Stimulated activated CD8-positive, alpha-beta memory T cell treated with anti-CD3 and anti-CD28 coated beads, Interleukin-4, amount 100 ng/mL, for 1 hour (primary cell): ENCODE data around the gene CNTNAP5.

Experiments
- DNase-seq, 2 donors: peaks; one replicate each; pipeline ENCODE4 v3.0.0-alpha.2; 2020; ENCODE audit warnings: low read depth in 2 of 2, low spot score in 1 of 2

CNTNAP5 gene

DNA sequence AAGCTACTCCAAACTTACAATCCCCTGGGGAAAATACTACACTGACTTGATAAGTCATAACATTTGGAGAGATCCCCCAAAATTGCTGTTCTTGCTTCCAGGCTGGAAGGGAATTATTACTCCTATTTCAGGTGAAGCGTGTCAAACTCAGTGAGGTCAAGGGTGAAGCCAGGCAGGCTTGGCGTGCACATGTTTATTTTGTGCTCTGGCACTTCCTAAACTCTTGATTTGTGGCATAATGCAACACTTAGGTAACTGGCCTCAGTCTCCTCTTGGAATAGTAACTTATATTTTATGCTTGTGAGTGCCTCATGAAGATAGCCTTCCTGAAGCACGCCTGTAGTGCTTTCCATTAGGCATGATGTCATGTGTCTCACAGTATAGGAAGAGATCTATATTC lies 751.2 kb downstream of the CNTNAP5 start:
- DNase-seq = no peak

DNA sequence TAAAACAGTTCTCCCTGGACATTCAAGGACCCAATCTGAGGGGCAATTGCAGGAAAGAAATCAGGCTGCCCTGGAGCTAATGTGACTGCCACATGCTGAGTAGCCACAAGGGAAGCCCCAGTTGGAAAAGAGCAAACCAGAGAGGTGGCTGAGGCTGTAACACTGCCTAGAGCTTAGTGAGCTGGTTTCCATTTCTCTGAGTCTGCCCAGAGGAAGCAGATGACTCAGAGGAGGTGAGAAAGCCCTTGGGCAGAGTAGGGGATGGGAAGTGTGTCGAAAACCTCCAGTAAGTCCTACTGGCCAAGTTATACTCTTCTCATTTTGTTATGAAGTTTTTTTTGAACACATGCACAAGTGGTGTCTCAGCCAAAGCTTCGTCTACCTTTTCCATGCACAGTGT lies 753.0 kb downstream of the CNTNAP5 start:
- no peak for DNase-seq

DNA sequence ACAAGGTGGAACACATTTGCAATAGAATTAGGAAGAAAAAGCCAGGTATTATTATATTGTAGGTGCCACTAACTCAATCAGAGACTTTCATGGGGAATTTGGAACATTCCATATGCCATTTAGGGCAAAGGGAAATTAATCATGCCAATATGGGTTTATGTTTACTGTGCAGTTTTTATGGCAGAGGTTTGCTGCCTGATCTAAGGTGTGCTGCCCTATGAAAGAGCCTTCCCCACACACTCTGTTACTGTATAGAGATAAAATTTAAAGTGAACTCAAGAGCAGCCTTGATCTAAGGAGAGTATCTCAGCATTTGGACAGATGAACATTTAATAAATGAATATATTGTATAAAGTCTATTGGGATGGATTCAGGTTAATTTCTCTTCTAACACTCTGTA lies 771.6 kb downstream of the CNTNAP5 start:
- DNase-seq = no peak

DNA sequence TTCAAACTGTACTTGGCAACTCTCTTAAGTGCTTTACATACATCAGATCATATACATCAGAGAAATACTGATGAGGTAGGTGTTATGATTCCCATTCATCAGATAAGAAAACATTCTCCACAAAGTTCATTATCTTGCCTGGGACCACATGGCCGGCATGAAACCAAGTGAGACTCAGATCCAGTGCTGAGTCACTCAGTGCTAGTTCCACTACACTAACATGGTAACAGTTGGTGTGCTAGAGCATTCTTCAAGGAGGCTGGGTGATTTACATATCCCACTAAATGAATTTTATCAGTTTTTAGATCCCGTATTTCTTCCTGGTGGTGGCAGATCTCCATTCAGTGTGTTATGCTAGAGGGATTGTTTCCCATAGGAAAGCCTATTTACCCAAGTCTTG lies 772.0 kb downstream of the CNTNAP5 start:
- no peak for DNase-seq

DNA sequence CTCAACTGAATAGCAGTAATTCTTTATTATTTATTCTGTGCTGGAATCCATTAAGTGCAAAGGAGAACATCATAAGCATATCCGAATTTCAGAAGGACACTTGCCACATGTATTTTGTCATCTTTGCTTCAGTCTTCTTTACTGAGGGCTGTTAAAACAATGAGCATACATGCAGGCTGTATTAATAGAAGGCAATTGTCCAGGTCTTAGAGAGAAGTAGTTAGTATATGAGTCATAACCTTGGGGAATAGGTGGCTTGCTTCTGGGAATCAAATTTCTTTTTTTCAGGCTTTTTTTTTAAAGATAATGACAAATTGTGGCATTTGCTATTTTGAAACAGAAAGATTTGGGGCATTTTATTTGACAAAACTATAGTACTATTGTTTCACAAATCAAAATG lies 773.5 kb downstream of the CNTNAP5 start:
- no peak for DNase-seq

DNA sequence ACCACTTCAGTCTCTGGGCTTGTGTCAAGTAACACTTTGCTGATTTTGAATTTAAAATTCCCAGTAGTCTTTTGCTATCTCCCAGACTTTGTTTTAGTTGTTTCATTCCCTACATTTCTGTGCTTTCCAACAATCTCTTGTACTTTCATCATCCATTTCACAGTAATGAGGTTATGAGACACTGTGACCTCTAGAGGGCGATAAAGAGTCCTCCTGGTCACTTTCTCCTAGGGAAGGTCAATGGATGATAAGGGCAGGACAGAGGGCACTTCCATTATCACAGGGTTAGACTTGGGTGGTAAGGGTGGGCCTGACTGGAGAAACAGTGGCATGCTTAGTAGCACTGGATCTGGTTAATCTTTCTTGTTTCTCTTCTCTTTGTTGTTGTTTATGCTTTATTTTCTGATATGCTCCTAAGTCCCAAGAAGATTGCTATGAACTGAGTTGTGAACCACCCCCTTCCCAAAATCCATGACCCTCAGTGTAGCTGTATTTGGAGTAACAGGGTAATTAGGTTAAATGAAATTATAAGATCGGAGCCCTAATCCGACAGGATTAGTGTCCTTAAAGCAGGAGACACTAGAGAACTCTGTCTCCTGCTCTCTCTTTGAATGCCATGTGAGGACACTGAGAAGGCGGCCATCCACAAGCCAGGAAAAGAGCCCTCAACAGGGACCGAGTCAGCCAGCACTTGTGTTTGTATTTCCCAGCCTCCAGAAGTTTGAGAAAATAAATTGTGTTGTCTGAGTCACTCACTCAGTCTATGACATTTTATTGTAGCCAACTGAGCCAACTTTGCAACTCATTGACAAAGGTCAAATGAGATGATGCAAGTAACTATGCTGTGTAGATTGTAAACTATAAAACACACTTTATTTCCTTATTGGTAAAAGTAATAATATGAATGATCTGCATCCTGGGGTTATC lies 779.2 kb downstream of the CNTNAP5 start:
- DNase-seq = no peak

DNA sequence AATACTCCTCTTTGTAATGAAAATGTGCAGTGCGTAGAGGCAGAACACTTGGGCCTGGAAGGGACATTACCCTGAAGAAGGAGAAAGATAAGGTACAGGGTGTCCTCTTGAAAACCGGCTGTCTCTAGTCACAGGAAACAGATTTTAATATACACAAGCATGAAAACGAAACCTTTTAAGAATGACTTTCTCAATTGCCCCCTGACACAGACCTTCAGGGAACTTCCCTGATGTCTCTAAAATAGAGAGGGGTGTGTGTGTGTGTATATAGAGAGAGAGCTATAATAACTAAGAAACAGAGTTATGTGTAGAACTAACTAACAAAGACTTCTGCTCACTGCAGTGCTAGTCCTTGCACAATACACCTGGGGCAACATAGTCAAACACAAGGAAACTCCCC lies 780.0 kb downstream of the CNTNAP5 start:
- no peak for DNase-seq

DNA sequence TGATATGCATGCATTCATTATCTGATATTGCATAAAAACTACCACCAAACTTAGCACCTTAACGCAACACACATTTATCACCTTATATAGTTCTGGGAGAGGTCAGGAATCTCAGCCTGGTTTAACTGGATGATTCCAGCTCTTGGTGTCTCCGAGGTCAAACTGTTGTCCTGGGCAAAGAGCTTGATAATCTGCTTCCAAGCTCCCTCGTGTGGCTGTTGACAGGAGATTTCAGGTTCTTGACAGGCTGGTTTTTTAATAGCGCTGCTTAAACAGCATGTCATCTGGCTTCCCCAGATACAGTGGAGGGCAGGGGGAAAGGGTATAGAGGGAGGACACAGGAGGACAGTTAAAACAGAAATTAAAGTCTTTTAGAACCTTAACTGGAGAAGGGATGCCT lies 785.0 kb downstream of the CNTNAP5 start:
- no peak for DNase-seq

DNA sequence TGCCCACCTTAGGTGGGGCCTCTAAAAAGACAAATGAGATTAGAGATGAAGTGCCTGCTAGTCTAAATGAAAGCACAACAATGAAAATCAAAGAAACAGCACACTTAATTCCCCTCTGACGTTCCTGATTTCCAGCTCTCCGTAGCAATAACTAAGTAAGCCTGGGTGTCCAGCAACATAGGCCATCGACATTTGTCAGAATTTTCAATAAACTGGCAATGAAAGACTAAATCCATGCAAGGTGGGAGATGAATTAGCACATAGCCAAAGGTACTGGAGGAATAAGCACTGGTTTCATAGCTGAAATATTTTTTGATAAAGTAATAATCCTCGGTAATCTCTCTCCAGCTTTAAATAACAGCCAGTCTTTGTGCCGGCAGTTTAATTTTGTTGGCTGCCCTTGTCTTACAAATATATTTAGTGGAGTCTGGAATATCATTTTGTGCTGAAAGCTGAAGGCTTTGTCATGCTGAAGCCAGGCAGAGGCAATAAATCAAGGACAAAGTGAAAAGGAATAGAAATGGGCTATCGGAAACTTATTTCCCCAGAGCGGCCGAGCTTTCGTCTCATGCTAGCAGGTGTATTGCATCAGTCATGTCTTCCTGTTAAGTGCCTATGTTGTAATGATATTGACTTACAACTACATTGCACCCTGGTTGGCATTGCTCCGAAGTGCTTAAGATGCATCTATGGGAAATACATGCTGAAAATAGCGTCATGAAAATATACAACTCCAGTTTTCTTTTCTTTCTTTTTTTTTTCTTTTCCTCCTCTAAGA lies 790.1 kb downstream of the CNTNAP5 start:
- DNase-seq = no peak

DNA sequence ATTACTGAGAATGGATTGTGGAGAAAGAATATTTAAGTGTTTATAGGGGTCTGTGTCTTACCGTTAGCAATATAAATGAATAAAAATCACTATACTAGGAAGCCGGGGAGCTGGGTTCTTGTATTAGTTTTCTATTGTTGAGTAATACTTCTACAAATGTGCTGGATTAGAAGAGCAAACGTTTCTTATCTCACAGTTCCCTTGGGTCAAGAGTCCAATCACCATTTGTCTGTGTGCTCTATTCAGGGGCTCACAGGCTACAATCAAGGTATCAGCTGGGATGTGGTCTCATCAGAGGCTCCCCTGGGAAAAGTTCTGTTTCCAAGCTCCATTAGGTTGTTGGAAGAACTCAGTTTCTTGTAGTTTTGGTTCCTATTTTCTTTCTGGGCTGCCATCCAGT lies 790.9 kb downstream of the CNTNAP5 start:
- no peak for DNase-seq

DNA sequence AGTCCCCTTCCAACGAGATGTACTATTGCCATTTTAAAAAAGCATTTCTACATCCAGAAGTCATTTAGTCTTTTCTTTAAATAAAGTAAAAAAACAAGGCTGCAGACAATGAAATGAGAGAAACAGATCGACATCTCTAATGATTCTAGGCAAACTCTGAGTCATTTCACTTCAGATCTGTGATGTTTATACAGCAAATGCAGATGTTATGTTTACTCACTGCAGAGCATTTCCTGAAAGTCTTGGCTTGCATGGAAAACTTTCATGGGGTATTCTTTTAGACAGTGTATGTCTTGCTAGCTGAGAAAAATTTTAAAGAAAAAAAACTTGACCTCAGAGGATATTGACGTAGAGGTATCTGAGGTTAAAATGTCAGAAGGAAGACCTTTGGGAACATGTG lies 797.4 kb downstream of the CNTNAP5 start:
- no peak for DNase-seq

DNA sequence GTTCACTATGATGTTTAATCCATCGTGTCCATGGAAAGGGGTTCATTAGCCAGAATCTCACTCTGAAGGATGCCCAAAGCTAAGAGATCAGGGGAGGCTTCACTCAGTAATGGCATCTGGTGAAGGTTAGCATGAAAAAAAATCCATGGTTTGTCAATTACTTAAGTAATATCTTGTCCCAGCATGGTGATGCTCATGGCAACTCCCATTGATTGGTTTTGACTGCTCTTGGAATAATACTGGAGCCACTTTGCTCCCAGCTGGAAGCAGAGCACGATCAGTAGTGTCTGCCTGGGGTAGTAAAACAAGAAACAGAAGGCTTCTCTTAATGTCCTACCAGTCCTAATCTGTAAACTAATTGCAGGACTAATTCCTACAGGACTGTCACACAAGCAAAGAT lies 799.4 kb downstream of the CNTNAP5 start:
- no peak for DNase-seq

DNA sequence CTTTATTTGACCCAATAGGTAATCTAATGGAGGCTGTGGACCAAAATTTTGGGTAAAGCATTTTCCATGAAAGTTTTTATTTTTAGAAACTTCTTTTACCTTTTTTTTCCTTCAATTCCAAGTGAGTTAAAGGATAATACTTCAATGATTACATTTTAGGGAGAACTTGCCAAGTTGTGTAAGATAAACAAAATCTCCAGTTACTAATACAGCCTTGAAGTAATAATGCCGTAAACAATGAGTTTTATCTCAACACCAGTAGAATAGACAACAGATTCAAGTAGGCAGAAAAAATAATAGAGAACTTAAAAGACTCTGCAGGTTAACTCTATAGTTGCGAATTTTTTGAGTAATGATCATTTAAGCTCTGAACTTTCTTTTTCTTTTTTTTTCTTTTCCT lies 807.4 kb downstream of the CNTNAP5 start:
- no peak for DNase-seq

DNA sequence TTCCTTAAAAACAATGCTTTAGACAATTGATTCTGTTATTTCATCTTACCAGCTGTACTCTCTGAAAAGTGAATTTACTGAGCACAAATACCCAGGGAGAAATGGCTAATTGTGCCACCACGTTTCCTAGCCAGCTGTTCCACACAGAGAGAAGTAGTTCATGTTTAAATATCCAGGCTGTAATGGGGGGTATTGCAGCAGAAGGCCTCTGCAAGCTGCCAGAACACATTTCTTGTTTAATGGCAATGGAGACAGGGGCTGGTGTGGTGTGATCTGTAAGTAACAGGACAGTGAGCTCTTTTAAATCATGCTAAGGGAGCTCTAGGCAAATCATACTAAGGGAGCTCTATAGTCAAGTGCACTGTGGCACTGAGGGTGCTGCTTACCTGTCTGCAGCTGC lies 809.2 kb downstream of the CNTNAP5 start:
- no peak for DNase-seq

DNA sequence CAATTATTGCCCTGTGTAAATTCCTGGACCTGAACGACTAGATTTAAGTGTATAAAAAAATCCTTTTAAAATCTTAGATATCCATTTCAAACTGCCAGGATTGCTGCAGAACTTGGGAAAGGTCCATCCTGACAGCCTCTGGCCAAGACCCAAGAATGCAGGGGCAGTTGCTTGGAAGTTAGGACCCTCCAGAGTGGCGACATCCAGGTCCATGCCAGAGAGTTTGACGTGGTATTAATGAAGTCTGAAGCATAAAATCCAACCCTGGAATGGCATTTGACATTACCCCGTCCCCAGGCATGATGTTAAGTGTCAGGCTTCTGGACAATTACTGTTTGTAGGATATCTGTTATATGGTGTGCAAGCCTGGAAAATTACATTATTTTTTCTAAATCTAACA lies 810.2 kb downstream of the CNTNAP5 start:
- no peak for DNase-seq

DNA sequence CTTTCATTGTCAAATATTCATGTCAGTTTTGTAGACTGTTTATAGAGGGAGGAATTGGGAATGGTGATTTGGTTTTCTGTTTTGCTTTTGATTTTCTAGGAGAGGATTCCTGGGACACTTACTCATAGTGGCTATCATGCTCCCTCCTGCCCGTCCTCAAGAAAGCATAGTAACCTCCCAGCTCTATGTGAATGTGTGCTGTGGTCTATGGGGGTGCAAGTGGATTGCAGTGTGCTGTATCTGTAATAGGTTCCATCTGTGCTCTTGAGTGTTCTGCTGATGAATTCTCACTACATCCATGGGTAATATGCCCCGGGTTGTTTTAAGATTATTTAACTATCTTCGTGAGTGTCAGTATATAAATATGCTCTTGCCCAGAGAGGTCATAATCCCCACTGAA lies 811.3 kb downstream of the CNTNAP5 start:
- DNase-seq = no peak

DNA sequence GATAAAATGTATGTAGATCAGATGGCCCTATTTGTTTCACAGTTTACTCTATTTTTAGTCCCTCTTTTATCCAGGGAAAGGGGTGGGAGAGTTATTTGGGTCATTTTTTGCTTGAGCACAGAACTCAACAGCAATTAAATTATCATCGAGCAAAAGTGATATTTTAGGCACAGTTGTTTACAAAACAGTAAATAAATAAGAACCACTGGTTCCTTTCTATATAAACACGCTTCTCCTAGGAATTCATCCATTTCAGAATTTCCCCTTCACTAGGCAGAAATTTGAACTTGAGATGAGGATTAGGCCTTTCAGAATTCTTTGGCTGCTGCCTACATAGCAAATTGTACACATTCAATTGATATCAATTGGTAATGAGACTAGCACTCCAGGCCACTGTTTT lies 812.4 kb downstream of the CNTNAP5 start:
- no peak for DNase-seq

DNA sequence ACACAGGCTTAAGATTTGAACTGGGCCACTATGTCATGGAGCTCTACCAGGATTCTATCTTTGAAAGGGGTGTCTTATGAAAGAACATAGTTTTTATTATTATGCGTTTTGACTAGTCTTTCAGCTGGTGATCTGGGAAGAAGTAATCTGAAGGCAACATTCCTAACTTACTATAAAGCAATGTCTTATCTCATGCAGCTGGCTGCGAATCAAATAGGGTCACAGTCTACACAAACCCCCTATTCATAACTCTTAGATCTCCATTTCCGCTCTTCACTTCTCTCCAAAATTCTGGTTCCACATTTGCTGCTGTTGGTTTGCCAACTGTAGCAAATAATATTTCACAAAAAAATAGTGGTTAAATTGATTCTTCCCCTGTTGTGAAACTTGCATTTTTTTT lies 813.3 kb downstream of the CNTNAP5 start:
- no peak for DNase-seq

DNA sequence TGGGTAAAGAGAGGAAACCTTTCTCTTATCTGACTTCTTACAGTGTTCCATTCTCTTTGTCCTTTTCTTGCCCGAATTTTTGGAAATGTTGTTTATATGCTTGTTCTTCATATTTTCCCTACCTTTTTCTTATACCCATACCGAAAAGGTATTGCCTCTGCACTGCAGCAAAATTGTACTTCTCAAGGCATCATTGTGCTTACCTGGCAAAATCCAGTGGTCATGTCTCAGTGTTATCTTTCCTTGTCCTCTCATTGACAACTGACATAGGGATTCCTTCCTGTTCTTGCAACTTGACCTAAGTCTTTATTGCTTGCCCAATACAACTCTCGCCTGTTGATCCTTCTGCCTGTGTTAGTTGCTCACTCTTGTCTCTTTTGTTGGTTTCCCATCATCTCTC lies 842.2 kb downstream of the CNTNAP5 start:
- DNase-seq = no peak

DNA sequence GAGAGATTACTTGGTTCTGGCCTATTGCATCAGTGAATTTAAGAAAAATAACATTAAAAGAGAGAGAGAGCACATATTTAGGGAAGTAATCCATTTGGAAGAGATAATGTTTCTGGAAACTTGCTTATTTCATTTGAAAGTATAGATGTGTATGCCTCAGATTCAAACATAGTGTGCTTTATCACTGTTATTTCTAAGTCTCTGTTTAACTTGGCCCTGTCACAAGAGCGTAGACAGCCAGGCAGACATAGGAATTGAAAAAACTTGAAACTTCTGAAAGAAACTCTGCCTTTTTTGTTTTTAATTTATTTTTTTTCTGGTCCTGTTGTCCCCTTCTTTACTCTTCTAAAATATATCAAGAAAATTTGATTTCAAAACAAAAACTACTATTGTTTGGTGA lies 849.1 kb downstream of the CNTNAP5 start:
- no peak for DNase-seq

DNA sequence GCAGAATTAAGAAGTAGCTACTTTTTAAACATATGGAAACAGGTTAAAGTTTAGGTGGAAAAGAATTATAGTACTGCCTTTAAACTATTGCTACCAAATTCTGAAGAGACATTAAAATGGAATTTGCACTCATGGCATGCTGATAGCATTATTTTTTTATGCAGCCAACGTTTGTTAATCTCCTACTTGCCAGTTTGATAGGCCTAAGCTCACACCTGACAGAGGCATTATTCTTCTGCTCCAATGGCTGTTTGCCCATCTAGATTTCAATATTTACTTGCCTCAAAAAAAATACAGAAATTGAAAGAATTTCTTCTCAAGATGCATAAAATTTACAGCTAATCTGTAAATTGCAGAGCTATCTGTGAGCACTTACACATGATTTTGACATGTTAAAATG lies 849.6 kb downstream of the CNTNAP5 start:
- DNase-seq = no peak

DNA sequence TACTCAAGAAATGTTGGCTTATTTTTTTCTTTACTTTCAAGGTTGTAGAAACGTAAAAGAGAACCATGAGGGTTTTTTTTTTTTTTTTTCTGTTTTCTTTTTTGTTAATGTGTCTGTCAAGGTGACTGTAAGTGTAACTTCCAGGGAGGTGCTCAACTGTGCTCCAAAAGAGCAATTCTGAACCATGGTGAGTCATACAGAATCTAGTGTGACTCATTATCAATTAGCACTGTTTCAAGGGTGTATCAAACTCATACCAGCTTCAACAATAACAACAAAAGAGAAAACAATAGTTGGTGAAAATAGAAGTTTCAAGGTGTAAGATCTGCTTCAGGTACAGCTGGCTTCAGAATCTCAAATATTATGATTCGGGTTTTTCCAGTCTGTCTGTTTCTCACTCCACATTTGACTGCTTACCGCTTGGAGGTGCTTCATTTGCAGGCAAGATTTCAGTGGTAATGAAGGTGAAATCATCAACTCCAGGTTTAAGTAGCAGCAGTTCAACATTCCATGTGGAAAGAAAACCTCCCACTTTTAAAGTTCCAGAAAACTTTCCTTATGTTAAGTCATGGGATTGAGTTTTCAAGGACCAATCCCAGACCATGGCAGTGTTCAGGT lies 850.6 kb downstream of the CNTNAP5 start:
- DNase-seq = no peak
